Spleen (tissue), 7 donors: Measurements from ENCODE around the gene TNRC6A.

Experiments
- CTCF ChIP-seq, 11 experiments: fragments of 200-600 bp in 7 of 11; fragments of 450-650 bp in 4 of 11; sonication (generic) in 4 of 11; IDR thresholded peaks in 8 of 11; conservative IDR thresholded peaks in 3 of 11; 1 replicate in 7 of 11; 2 replicates in 4 of 11; pipeline versions ENCODE4 v1.4.0 to v1.8.0; 2016 to 2021; ENCODE audit warnings: antibody characterized with exemption in 11 of 11, inconsistent platforms in 4 of 11, mild to moderate bottlenecking in 1 of 11
- POLR2A ChIP-seq, 3 donors: fragments of 450-650 bp; IDR thresholded peaks; one replicate each; pipeline ENCODE4 v1.5.1; 2017; ENCODE audit warnings: antibody characterized with exemption in 3 of 3, mild to moderate bottlenecking in 1 of 3
- POLR2AphosphoS5 ChIP-seq, 3 donors: sonication (generic); formaldehyde crosslinking; IDR thresholded peaks; one replicate each; pipeline ENCODE4 v1.5.1; 2017; ENCODE audit warnings: antibody characterized with exemption in 3 of 3
- donor health status: DM: no; HTN: no; CAD: no; lungs with moderate emphysema.
- donor health status: DM: no; HTN: no; CAD: no.
- donor health status: DM: no; HTN: no; CAD: no.

GRCh38 chr16:24800586-24800985 lies 71.1 kb downstream of the TNRC6A start:
- no peak for TF ChIP-seq POLR2AphosphoS5 (IDR thresholded peaks at IDR 0.05)
- no peak for TF ChIP-seq CTCF (IDR thresholded peaks at IDR 0.05 in 8 of 11, conservative IDR thresholded peaks at IDR 0.05 in 3 of 11)
- TF ChIP-seq POLR2A (IDR thresholded peaks at IDR 0.05), result no peak
